Caco-2 (cell line): ENCODE data around the gene CRYGD. TPM values are rescaled to one million over a fixed set of nuclear protein-coding genes. Genes with fewer than 3 reads are reported as not detected.

Experiments
- total RNA-seq: library from RNA; stranded (reverse); gene quantifications from 2 replicates; pipeline ENCODE4 v1.2.3, GENCODE V29; 2022

The CRYGD gene
- total RNA-seq, 1 experiment from 2014 or later = not detected

Other genes starting within 250 kb of the CRYGD start
- 8.8 and 9.3 TPM in 2 replicates for gene PLEKHM3, start 99.0 kb downstream of the CRYGD start, total RNA-seq
- gene CRYGC, start 5.3 kb upstream of the CRYGD start, total RNA-seq = not detected in 2 replicates
- not detected in 2 replicates for gene CRYGB, start 21.6 kb upstream of the CRYGD start, total RNA-seq
- gene CRYGA, start 39.1 kb upstream of the CRYGD start, total RNA-seq = not detected in 2 replicates
- not detected in 2 replicates for gene C2orf80, start 65.5 kb upstream of the CRYGD start, total RNA-seq
- 265 and 293 TPM in 2 replicates for gene IDH1, start 130.5 kb upstream of the CRYGD start, total RNA-seq
- 27.9 and 31.2 TPM in 2 replicates for gene PIKFYVE, start 141.7 kb upstream of the CRYGD start, total RNA-seq